SK-N-SH (cell line): ENCODE results near the gene HIF3A. TPM values are rescaled to one million over a fixed set of nuclear protein-coding genes. Genes with fewer than 3 reads are reported as not detected.

Source experiments
- CTCF ChIA-PET: fragments of 300-600, 350-600 bp; formaldehyde crosslinking; extraction: SDS; loops from one replicate; lab custom pipeline; 2021; lab: Yijun Ruan, JAX
- POLR2A ChIA-PET: fragments of 350-600 bp; sonication (Branson Sonifier 250); formaldehyde crosslinking; extraction: SDS; loops from one replicate; lab custom pipeline; 2020; ENCODE audit warnings: antibody characterized with exemption, inconsistent platforms; lab: Yijun Ruan, JAX
- DNase-seq: peaks from one replicate; pipeline ENCODE4 v3.0.0; 2012
- H2AFZ ChIP-seq: fragments of 200-600 bp; sonication (generic); 2 replicates; pipeline ENCODE4 v1.8.1; 2016; ENCODE audit warnings: antibody characterized with exemption, mild to moderate bottlenecking, low read depth
- H3F3A ChIP-seq: fragments of 200-600 bp; sonication (generic); replicated peaks from 2 replicates; pipeline ENCODE3; 2016; ENCODE audit warnings: antibody characterized with exemption, mild to moderate bottlenecking; ENCODE audit not compliant: insufficient read depth
- H3K27ac ChIP-seq, 2 experiments: fragments of 200-500 bp in 1 of 2; fragments of 200-600 bp in 1 of 2; sonication (Bioruptor generic) in 1 of 2; sonication (generic), shearing (Covaris generic) in 1 of 2; 2 replicates each; pipeline versions ENCODE4 v1.5.1 to v1.6.1; 2014 to 2016; ENCODE audit warnings: low read depth in 2 of 2, inconsistent platforms in 1 of 2, low read length in 1 of 2, mild to moderate bottlenecking in 1 of 2, mixed read lengths in 1 of 2
- H3K27me3 ChIP-seq: fragments of 200-600 bp; sonication (generic), shearing (Covaris generic); 2 replicates; pipeline ENCODE4 v1.6.1; 2016; ENCODE audit warnings: mixed run types; ENCODE audit not compliant: insufficient read depth
- H3K36me3 ChIP-seq, 2 experiments: fragments of 200-500 bp in 1 of 2; fragments of 200-600 bp in 1 of 2; sonication (Bioruptor generic) in 1 of 2; sonication (generic) in 1 of 2; replicated peaks in 1 of 2; 2 replicates each; pipeline versions ENCODE3 to v1.5.1; 2014 to 2016; ENCODE audit warnings: low read length in 1 of 2, mild to moderate bottlenecking in 1 of 2; ENCODE audit not compliant: insufficient read depth in 2 of 2, control insufficient read depth in 1 of 2
- H3K4me1 ChIP-seq, 2 experiments: fragments of 200-500 bp in 1 of 2; fragments of 200-600 bp in 1 of 2; sonication (Bioruptor generic) in 1 of 2; sonication (generic), shearing (Covaris generic) in 1 of 2; 2 replicates each; pipeline versions ENCODE4 v1.5.1 to v1.6.1; 2014 to 2016; ENCODE audit warnings: low read depth in 1 of 2, low read length in 1 of 2, mixed run types in 1 of 2; ENCODE audit not compliant: insufficient read depth in 2 of 2, control insufficient read depth in 1 of 2
- H3K4me2 ChIP-seq: fragments of 200-600 bp; sonication (generic), shearing (Covaris generic); 2 replicates; pipeline ENCODE4 v1.6.1; 2017; ENCODE audit warnings: mixed run types
- H3K4me3 ChIP-seq, 2 experiments: fragments of 200-500 bp in 1 of 2; fragments of 200-600 bp in 1 of 2; sonication (Bioruptor generic) in 1 of 2; sonication (generic), shearing (Covaris generic) in 1 of 2; 2 replicates each; pipeline versions ENCODE4 v1.5.1 to v1.8.1; 2014 to 2016; ENCODE audit warnings: low read depth in 2 of 2, inconsistent platforms in 1 of 2, low read length in 1 of 2, mild to moderate bottlenecking in 1 of 2, mixed read lengths in 1 of 2, moderate library complexity in 1 of 2
- H3K79me2 ChIP-seq: fragments of 200-600 bp; sonication (generic); 2 replicates; pipeline ENCODE4 v1.8.1; 2017; ENCODE audit warnings: mild to moderate bottlenecking; ENCODE audit not compliant: insufficient read depth
- H3K9ac ChIP-seq: fragments of 200-600 bp; sonication (generic); 2 replicates; pipeline ENCODE4 v1.6.1; 2017; ENCODE audit warnings: mixed run types
- H3K9me2 ChIP-seq: fragments of 200-600 bp; sonication (generic); 2 replicates; pipeline ENCODE4 v1.6.1; 2017; ENCODE audit warnings: mixed run types
- H3K9me3 ChIP-seq: fragments of 200-600 bp; sonication (generic); 2 replicates; pipeline ENCODE4 v1.6.1; 2017; ENCODE audit warnings: mixed run types, mild to moderate bottlenecking, moderate library complexity
- H4K20me1 ChIP-seq: fragments of 200-600 bp; sonication (generic); 2 replicates; pipeline ENCODE4 v1.6.1; 2017; ENCODE audit warnings: mild to moderate bottlenecking, mixed run types; ENCODE audit not compliant: insufficient read depth
- ELF1 ChIP-seq: IDR thresholded peaks from 2 replicates; pipeline ENCODE4 v1.4.0; 2012
- FOXJ3 ChIP-seq: sonication (generic); formaldehyde crosslinking; IDR thresholded peaks from 2 replicates; pipeline ENCODE4 v1.5.1; 2020; ENCODE audit warnings: mild to moderate bottlenecking, missing genetic modification reagents
- MEF2A ChIP-seq: IDR thresholded peaks from 2 replicates; pipeline ENCODE4 v1.4.0; 2012; ENCODE audit warnings: low read depth, borderline replicate concordance
- NRF1 ChIP-seq: IDR thresholded peaks from 2 replicates; pipeline ENCODE4 v1.6.1; 2012; ENCODE audit warnings: low read depth, mild to moderate bottlenecking, low read length
- RFX5 ChIP-seq: IDR thresholded peaks from 2 replicates; pipeline ENCODE4 v1.6.1; 2012; ENCODE audit warnings: mild to moderate bottlenecking, improper control_type of control experiment, low read length
- RXRA ChIP-seq: IDR thresholded peaks from 2 replicates; pipeline ENCODE4 v1.4.0; 2012; ENCODE audit warnings: low read depth, mild to moderate bottlenecking, borderline replicate concordance
- TCF12 ChIP-seq: IDR thresholded peaks from 2 replicates; pipeline ENCODE4 v1.4.0; 2012
- TEAD4 ChIP-seq: IDR thresholded peaks from 2 replicates; pipeline ENCODE4 v1.4.0; 2012; ENCODE audit warnings: mild to moderate bottlenecking, borderline replicate concordance; ENCODE audit not compliant: insufficient read depth
- ZBTB33 ChIP-seq: IDR thresholded peaks from 2 replicates; pipeline ENCODE4 v1.4.0; 2012; ENCODE audit warnings: low read depth, borderline replicate concordance
- WGBS: methylation state at CpG from one replicate; pipeline ENCODE4 v1.1.6; 2017; ENCODE audit warnings: low lambda C conversion rate; 5-methylcytosine and 5-hydroxymethylcytosine counted together
- polyA plus RNA-seq, 3 experiments: library from polyadenylated mRNA; depleted of rRNA; stranded (reverse); fragments of >200 nt; gene quantifications; 2 replicates each; pipeline ENCODE4 v1.2.3, GENCODE V29; 2012
- TF ChIP-seq, protein P1 (sequence below): IDR thresholded peaks from 2 replicates; pipeline ENCODE4 v1.6.1; 2012; ENCODE audit warnings: mild to moderate bottlenecking, low read depth, low read length, moderate library complexity
- TF ChIP-seq, protein P2 (sequence below): fragments of 150-350 bp; IDR thresholded peaks from 2 replicates; pipeline ENCODE4 v1.6.1; 2017; ENCODE audit warnings: antibody characterized with exemption, low read length, low read depth, borderline replicate concordance
- TF ChIP-seq, protein P3 (sequence below): fragments of 200-600 bp; sonication (generic); IDR thresholded peaks from 2 replicates; pipeline ENCODE4 v1.6.1; 2017; ENCODE audit warnings: antibody characterized with exemption, mild to moderate bottlenecking, moderate library complexity
- TF ChIP-seq, protein P4 (sequence below): fragments of 150-350 bp; IDR thresholded peaks from 2 replicates; pipeline ENCODE4 v1.6.1; 2016; ENCODE audit warnings: mild to moderate bottlenecking, low read depth, low read length

HIF3A gene
- polyA plus RNA-seq, 1 of the 3 experiments (the other 2 are of a cell fraction), result 0.92 TPM

DNA sequence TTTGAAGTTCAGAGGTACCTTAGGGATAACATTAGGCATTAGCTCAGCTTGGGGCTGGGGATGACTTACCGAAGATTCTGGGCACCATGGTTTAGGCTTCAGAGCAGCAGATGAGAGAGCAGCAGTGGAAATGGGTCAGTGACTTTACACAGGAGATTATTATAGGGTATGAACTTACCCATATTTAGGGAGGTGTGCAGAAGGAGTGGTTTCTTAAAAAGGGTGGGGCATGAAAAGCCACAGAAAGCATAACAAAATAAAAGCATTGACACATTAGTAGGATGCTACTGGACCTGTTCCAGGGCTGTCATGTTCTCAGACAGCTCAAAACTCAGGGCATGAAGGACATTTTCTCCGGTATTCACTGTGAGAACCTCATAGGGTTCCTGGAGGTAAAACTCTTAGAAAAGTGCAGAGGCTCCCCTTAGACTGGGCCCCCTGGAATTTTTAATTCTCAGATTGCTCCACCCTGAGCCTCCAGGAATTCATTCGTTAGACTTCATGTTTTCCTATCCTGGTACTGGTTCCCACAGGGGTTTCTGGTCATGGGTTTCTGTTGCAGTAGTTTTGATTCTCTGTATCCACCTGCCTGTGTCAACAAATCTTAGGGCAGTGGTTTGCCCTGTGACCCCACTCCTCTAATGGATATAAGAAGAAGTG is 46.6 kb upstream of the HIF3A start (continued):
- TF ChIP-seq, protein P1, sequence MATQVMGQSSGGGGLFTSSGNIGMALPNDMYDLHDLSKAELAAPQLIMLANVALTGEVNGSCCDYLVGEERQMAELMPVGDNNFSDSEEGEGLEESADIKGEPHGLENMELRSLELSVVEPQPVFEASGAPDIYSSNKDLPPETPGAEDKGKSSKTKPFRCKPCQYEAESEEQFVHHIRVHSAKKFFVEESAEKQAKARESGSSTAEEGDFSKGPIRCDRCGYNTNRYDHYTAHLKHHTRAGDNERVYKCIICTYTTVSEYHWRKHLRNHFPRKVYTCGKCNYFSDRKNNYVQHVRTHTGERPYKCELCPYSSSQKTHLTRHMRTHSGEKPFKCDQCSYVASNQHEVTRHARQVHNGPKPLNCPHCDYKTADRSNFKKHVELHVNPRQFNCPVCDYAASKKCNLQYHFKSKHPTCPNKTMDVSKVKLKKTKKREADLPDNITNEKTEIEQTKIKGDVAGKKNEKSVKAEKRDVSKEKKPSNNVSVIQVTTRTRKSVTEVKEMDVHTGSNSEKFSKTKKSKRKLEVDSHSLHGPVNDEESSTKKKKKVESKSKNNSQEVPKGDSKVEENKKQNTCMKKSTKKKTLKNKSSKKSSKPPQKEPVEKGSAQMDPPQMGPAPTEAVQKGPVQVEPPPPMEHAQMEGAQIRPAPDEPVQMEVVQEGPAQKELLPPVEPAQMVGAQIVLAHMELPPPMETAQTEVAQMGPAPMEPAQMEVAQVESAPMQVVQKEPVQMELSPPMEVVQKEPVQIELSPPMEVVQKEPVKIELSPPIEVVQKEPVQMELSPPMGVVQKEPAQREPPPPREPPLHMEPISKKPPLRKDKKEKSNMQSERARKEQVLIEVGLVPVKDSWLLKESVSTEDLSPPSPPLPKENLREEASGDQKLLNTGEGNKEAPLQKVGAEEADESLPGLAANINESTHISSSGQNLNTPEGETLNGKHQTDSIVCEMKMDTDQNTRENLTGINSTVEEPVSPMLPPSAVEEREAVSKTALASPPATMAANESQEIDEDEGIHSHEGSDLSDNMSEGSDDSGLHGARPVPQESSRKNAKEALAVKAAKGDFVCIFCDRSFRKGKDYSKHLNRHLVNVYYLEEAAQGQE, result no peak
- TF ChIP-seq NRF1 (no peak), MEF2A (no peak), RFX5 (no peak)

- no peak for DNase-seq
- Histone ChIP-seq H3K36me3 (no peaks in the 10 kb centered on the region), H3K79me2 (no peaks in the 10 kb centered on the region), H3K9ac (no peak overlapping the region), H4K20me1 (no peaks in the 10 kb centered on the region), H3K4me2 (no peak overlapping the region), H3K27me3 (peaks cover 88% of the 10 kb centered on the region), H3K4me3 (no peak overlapping the region), H3K4me1 (no peaks in the 10 kb centered on the region), H3F3A (no peaks in the 10 kb centered on the region), H3K27ac (no peak overlapping the region), H3K9me2 (no peaks in the 10 kb centered on the region), H3K9me3 (no peaks in the 10 kb centered on the region), H2AFZ (no peak overlapping the region)
- WGBS, result 13% methylated on average over 5 of the region's 5 CpGs
- ChIA-PET POLR2A (no interaction called here), CTCF (interaction anchor here (0.8 kb wide), 1 partner anchor 174 kb away, joined by 3 read pairs; no protein-coding TSS in a partner anchor)
- TF ChIP-seq, protein P2, sequence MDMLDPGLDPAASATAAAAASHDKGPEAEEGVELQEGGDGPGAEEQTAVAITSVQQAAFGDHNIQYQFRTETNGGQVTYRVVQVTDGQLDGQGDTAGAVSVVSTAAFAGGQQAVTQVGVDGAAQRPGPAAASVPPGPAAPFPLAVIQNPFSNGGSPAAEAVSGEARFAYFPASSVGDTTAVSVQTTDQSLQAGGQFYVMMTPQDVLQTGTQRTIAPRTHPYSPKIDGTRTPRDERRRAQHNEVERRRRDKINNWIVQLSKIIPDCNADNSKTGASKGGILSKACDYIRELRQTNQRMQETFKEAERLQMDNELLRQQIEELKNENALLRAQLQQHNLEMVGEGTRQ, result no peak
- TF ChIP-seq, protein P3, sequence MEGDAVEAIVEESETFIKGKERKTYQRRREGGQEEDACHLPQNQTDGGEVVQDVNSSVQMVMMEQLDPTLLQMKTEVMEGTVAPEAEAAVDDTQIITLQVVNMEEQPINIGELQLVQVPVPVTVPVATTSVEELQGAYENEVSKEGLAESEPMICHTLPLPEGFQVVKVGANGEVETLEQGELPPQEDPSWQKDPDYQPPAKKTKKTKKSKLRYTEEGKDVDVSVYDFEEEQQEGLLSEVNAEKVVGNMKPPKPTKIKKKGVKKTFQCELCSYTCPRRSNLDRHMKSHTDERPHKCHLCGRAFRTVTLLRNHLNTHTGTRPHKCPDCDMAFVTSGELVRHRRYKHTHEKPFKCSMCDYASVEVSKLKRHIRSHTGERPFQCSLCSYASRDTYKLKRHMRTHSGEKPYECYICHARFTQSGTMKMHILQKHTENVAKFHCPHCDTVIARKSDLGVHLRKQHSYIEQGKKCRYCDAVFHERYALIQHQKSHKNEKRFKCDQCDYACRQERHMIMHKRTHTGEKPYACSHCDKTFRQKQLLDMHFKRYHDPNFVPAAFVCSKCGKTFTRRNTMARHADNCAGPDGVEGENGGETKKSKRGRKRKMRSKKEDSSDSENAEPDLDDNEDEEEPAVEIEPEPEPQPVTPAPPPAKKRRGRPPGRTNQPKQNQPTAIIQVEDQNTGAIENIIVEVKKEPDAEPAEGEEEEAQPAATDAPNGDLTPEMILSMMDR, result no peak
- TF ChIP-seq TEAD4 (no peak), ZBTB33 (no peak), FOXJ3 (CRISPR knock-in tag) (no peak), RXRA (no peak), TCF12 (no peak), ELF1 (no peak)
- TF ChIP-seq, protein P4, sequence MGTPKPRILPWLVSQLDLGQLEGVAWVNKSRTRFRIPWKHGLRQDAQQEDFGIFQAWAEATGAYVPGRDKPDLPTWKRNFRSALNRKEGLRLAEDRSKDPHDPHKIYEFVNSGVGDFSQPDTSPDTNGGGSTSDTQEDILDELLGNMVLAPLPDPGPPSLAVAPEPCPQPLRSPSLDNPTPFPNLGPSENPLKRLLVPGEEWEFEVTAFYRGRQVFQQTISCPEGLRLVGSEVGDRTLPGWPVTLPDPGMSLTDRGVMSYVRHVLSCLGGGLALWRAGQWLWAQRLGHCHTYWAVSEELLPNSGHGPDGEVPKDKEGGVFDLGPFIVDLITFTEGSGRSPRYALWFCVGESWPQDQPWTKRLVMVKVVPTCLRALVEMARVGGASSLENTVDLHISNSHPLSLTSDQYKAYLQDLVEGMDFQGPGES, result no peak
Measured at GRCh38 chr19:46251416-46251815, 45.4 kb upstream of the HIF3A start.
